Esophagus muscularis mucosa (tissue), 4 donors: ENCODE data around the gene TRAPPC14. TPM values are rescaled to one million over a fixed set of nuclear protein-coding genes. Genes with fewer than 3 reads are reported as not detected.

Source experiments
- DNase-seq: peaks from one replicate; pipeline ENCODE4 v3.0.0-alpha.2; 2017; ENCODE audit errors: extremely low spot score
- H3K27ac ChIP-seq, 4 donors: fragments of 200-600 bp; sonication (generic); replicated peaks in 1 of 4; 1 replicate in 3 of 4; 2 replicates in 1 of 4; pipeline ENCODE4 v1.5.1; 2016 to 2019; ENCODE audit warnings: mild to moderate bottlenecking in 1 of 4
- H3K27me3 ChIP-seq, 4 donors: fragments of 200-600 bp; sonication (generic); one replicate each; pipeline versions ENCODE4 v1.5.1 to v1.6.0; 2016 to 2019
- H3K36me3 ChIP-seq, 4 donors: fragments of 200-600 bp; sonication (generic); one replicate each; pipeline ENCODE4 v1.5.1; 2016 to 2019
- H3K4me1 ChIP-seq, 4 donors: fragments of 200-600 bp; sonication (generic); one replicate each; pipeline ENCODE4 v1.5.1; 2016 to 2019
- H3K4me3 ChIP-seq, 4 donors: fragments of 200-600 bp; sonication (generic); 1 replicate in 2 of 4; 2 replicates in 2 of 4; pipeline ENCODE4 v1.5.1; 2016 to 2019; ENCODE audit warnings: mild to moderate bottlenecking in 4 of 4, moderate library complexity in 1 of 4
- H3K9me3 ChIP-seq, 4 donors: fragments of 200-600 bp; sonication (generic); 1 replicate in 3 of 4; 2 replicates in 1 of 4; pipeline ENCODE4 v1.5.1; 2016 to 2019
- EP300 ChIP-seq: sonication (generic); formaldehyde crosslinking; IDR thresholded peaks from one replicate; pipeline ENCODE4 v1.6.1; 2017; ENCODE audit warnings: antibody characterized with exemption
- POLR2A ChIP-seq: fragments of 450-650 bp; IDR thresholded peaks from one replicate; pipeline ENCODE4 v1.6.1; 2017; ENCODE audit warnings: antibody characterized with exemption, moderate library complexity, mild to moderate bottlenecking, low read depth
- POLR2AphosphoS5 ChIP-seq, 2 donors: sonication (generic); formaldehyde crosslinking; IDR thresholded peaks; one replicate each; pipeline ENCODE4 v1.6.1; 2017; ENCODE audit warnings: antibody characterized with exemption in 2 of 2
- WGBS: methylation state at CpG from one replicate; pipeline ENCODE4 v1.1.5; 2018; 5-methylcytosine and 5-hydroxymethylcytosine counted together
- intact Hi-C: fragments of 100-400 bp; cut with DNase I; formaldehyde crosslinking; loops from one replicate; pipeline ENCODE4 v1.15.1; 2023
- total RNA-seq, 4 donors: library from RNA; depleted of rRNA; stranded (reverse); fragments of >200 nt; gene quantifications; one replicate each; pipeline versions ENCODE4 v1.1.0 to v1.2.1, GENCODE V29; 2016
- TF ChIP-seq, protein P1 (sequence below), 3 experiments: fragments of 200-600 bp in 2 of 3; fragments of 450-650 bp in 1 of 3; sonication (generic) in 2 of 3; IDR thresholded peaks; one replicate each; pipeline ENCODE4 v1.5.1; 2017 to 2019; ENCODE audit warnings: antibody characterized with exemption in 3 of 3, mild to moderate bottlenecking in 2 of 3, moderate library complexity in 1 of 3

The TRAPPC14 gene
- total RNA-seq, 4 donors from 2014 or later = 5.5 to 8.8 (median 6.8) TPM

- peaks cover 13 to 45% (median 38%) of the 10 kb centered on the region in 4 donors for H3K4me1 ChIP-seq
- no peak for TF ChIP-seq POLR2A
- TF ChIP-seq, protein P1, sequence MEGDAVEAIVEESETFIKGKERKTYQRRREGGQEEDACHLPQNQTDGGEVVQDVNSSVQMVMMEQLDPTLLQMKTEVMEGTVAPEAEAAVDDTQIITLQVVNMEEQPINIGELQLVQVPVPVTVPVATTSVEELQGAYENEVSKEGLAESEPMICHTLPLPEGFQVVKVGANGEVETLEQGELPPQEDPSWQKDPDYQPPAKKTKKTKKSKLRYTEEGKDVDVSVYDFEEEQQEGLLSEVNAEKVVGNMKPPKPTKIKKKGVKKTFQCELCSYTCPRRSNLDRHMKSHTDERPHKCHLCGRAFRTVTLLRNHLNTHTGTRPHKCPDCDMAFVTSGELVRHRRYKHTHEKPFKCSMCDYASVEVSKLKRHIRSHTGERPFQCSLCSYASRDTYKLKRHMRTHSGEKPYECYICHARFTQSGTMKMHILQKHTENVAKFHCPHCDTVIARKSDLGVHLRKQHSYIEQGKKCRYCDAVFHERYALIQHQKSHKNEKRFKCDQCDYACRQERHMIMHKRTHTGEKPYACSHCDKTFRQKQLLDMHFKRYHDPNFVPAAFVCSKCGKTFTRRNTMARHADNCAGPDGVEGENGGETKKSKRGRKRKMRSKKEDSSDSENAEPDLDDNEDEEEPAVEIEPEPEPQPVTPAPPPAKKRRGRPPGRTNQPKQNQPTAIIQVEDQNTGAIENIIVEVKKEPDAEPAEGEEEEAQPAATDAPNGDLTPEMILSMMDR (IDR thresholded peaks at IDR 0.05) = no peak
- TF ChIP-seq POLR2AphosphoS5 (IDR thresholded peaks at IDR 0.05) = no peak
- no peak for TF ChIP-seq EP300
- H3K27me3 ChIP-seq = peaks cover 0 to 27% (median 7%) of the 10 kb centered on the region in 4 donors
- no peak for DNase-seq
- H3K4me3 ChIP-seq = peak overlapping the region; percentile 45 to 61 (median 56)
- H3K9me3 ChIP-seq = no peaks in the 10 kb centered on the region
- no peaks in the 10 kb centered on the region for H3K36me3 ChIP-seq
- H3K27ac ChIP-seq = peak overlapping the region; percentile 67 to 72 (median 70)
- WGBS = 5% methylated on average over 11 of the region's 11 CpGs
- intact Hi-C loops = no loop called here
Measured at GRCh38 chr7:100167912-100168323, 9.4 kb upstream of the TRAPPC14 start.

- intact Hi-C loops = no loop called here
- H3K9me3 ChIP-seq = no peaks in the 10 kb centered on the region
- peaks cover 13 to 45% (median 38%) of the 10 kb centered on the region in 4 donors for H3K4me1 ChIP-seq
- no peak for DNase-seq
- H3K27ac ChIP-seq = peak overlapping the region in 3 of 4 donors; percentile 68 to 72 (median 72)
- H3K4me3 ChIP-seq = peak overlapping the region in 3 of 4 donors; percentile 55 to 61 (median 56)
- TF ChIP-seq POLR2A = no peak
- 62% methylated on average over 14 of the region's 14 CpGs for WGBS
- no peaks in the 10 kb centered on the region for H3K36me3 ChIP-seq
- peaks cover 0 to 25% (median 7%) of the 10 kb centered on the region in 4 donors for H3K27me3 ChIP-seq
Measured at GRCh38 chr7:100166970-100167911, 8.7 kb upstream of the TRAPPC14 start.

- Histone ChIP-seq H3K9me3 (no peaks in the 10 kb centered on the region), H3K27me3 (peaks cover 0 to 17% (median 5%) of the 10 kb centered on the region in 4 donors), H3K4me3 (no peak overlapping the region), H3K4me1 (peaks cover 8 to 39% (median 32%) of the 10 kb centered on the region in 4 donors), H3K27ac (no peak overlapping the region), H3K36me3 (no peaks in the 10 kb centered on the region)
- TF ChIP-seq EP300 (no peak), POLR2AphosphoS5 (IDR thresholded peaks at IDR 0.05) (no peak)
- TF ChIP-seq, protein P1 (IDR thresholded peaks at IDR 0.05) = no peak
- 89% methylated on average over 16 of the region's 16 CpGs for WGBS
- DNase-seq = no peak
- intact Hi-C loops = no loop called here
Measured at GRCh38 chr7:100166317-100166940, 7.9 kb upstream of the TRAPPC14 start.

GRCh38 chr7:100163871-100164270 lies 5.3 kb upstream of the TRAPPC14 start:
- peaks cover 0 to 8% (median 0%) of the 10 kb centered on the region in 4 donors for H3K27me3 ChIP-seq
- H3K4me1 ChIP-seq = peaks cover 10 to 30% (median 25%) of the 10 kb centered on the region in 4 donors
- no peak for DNase-seq
- no peak overlapping the region for H3K27ac ChIP-seq
- no peaks in the 10 kb centered on the region for H3K9me3 ChIP-seq
- intact Hi-C loops = no loop called here
- no peak overlapping the region for H3K4me3 ChIP-seq
- no peaks in the 10 kb centered on the region for H3K36me3 ChIP-seq
- WGBS = 98% methylated on average over 5 of the region's 5 CpGs
- TF ChIP-seq EP300 = no peak
- no peak for TF ChIP-seq POLR2AphosphoS5 (IDR thresholded peaks at IDR 0.05)

DNA sequence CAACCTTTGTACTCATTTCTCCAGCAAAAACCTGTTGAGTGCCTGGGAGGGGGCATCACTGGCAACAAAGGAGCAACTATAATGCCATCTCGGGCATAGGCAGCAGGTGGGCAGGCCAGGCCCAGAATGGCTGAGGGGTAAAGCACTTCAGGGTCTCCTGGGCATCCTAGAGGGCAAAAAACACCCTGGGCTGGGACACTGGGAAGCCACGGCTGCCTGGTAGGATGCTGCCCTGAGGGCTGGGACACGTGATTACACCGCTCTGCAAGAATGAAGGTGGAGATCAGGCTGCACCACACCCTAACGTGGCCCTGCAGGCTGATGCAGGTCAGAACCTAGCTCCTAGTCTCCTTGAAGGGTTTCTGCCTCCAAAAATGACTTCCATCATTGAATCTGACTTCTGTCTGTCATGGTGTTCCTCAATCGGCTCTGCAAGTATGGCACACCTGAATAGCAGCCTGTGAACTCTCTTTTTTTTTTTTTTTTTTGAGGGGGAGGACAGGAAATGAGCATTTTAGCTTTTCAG lies 4.5 kb upstream of the TRAPPC14 start:
- intact Hi-C loops = no loop called here
- Histone ChIP-seq H3K27me3 (peaks cover 0 to 8% (median 0%) of the 10 kb centered on the region in 4 donors), H3K9me3 (no peaks in the 10 kb centered on the region), H3K27ac (no peak overlapping the region), H3K4me3 (no peak overlapping the region), H3K4me1 (peaks cover 9 to 29% (median 22%) of the 10 kb centered on the region in 4 donors), H3K36me3 (no peaks in the 10 kb centered on the region)
- no peak for DNase-seq
- 76% methylated on average over 3 of the region's 6 CpGs for WGBS
- TF ChIP-seq EP300 = no peak
- TF ChIP-seq, protein P1 (IDR thresholded peaks at IDR 0.05) = no peak
- no peak for TF ChIP-seq POLR2AphosphoS5 (IDR thresholded peaks at IDR 0.05)
- no peak for TF ChIP-seq POLR2A
